H1 (cell line): ENCODE measurements around the gene ECE2. TPM values are rescaled to one million over a fixed set of nuclear protein-coding genes. Genes with fewer than 3 reads are reported as not detected.

Experiments
- ATF2 ChIP-seq: IDR thresholded peaks from 2 replicates; pipeline ENCODE4 v1.6.1; 2012; ENCODE audit warnings: low read length, inconsistent platforms
- BRCA1 ChIP-seq: IDR thresholded peaks from 2 replicates; pipeline ENCODE4 v1.6.1; 2012; ENCODE audit warnings: low read depth, low read length, improper control_type of control experiment
- CREB1 ChIP-seq: IDR thresholded peaks from 2 replicates; pipeline ENCODE4 v1.6.1; 2012; ENCODE audit warnings: inconsistent platforms
- E2F6 ChIP-seq: IDR thresholded peaks from 2 replicates; pipeline ENCODE4 v1.6.1; 2012; ENCODE audit warnings: inconsistent platforms
- EP300 ChIP-seq, 2 experiments: IDR thresholded peaks; 1 replicate in 1 of 2; 2 replicates in 1 of 2; pipeline ENCODE4 v1.6.1; 2011 to 2012; ENCODE audit warnings: low read depth in 2 of 2, low read length in 2 of 2, mild to moderate bottlenecking in 2 of 2, borderline replicate concordance in 1 of 2, inconsistent platforms in 1 of 2, moderate library complexity in 1 of 2
- EZH2 ChIP-seq: fragments of 200-600 bp; sonication (generic); IDR thresholded peaks from 2 replicates; pipeline ENCODE4 v1.7.1; 2012; ENCODE audit warnings: low read depth, mild to moderate bottlenecking, moderate library complexity, low read length, inconsistent platforms; ENCODE audit not compliant: severe bottlenecking
- HDAC6 ChIP-seq: IDR thresholded peaks from one replicate; pipeline ENCODE4 v1.7.1; 2012; ENCODE audit warnings: low read depth, mild to moderate bottlenecking, inconsistent platforms, low read length, moderate library complexity
- JUN ChIP-seq: IDR thresholded peaks from 2 replicates; pipeline ENCODE4 v1.6.1; 2011; ENCODE audit warnings: low read depth, mild to moderate bottlenecking, improper control_type of control experiment, low read length
- SIX5 ChIP-seq: IDR thresholded peaks from 2 replicates; pipeline ENCODE4 v1.6.1; 2011; ENCODE audit warnings: mild to moderate bottlenecking, low read depth, low read length
- SP1 ChIP-seq: IDR thresholded peaks from 2 replicates; pipeline ENCODE4 v1.6.1; 2011; ENCODE audit warnings: low read depth, low read length
- SP2 ChIP-seq: IDR thresholded peaks from 2 replicates; pipeline ENCODE4 v1.6.1; 2012; ENCODE audit warnings: mild to moderate bottlenecking, low read length, inconsistent platforms
- SP4 ChIP-seq: IDR thresholded peaks from 2 replicates; pipeline ENCODE4 v1.6.1; 2012; ENCODE audit warnings: low read length, inconsistent platforms
- USF2 ChIP-seq: IDR thresholded peaks from 2 replicates; pipeline ENCODE4 v1.6.1; 2011; ENCODE audit warnings: low read length, improper control_type of control experiment
- ZNF274 ChIP-seq: IDR thresholded peaks from 2 replicates; pipeline ENCODE4 v1.7.0; 2012; ENCODE audit warnings: low read length, borderline replicate concordance; ENCODE audit errors: extremely low read depth
- polyA plus RNA-seq, 7 experiments: library from polyadenylated mRNA; depleted of rRNA in 3 of 7; stranded (reverse) in 5 of 7; unstranded in 2 of 7; fragments of >200 nt in 5 of 7; fragments of 200-250 nt in 2 of 7; gene quantifications; 1 replicate in 5 of 7; 2 replicates in 1 of 7; 4 replicates in 1 of 7; pipeline versions ENCODE4 v1.2.1 to v1.2.3, GENCODE V29; 2011 to 2013; ENCODE audit warnings: missing spikeins in 2 of 7, mixed read lengths in 2 of 7
- total RNA-seq: library from RNA; stranded (reverse); fragmentation: NEBNext Ultra II Directional; extraction: Animal tissue kit (Norgen Biotek cat#: 25700); gene quantifications from 2 replicates; pipeline ENCODE4 v1.2.1, GENCODE V29; 2021

The ECE2 gene
- total and polyA plus RNA-seq, 2 of the 8 experiments (the other 6 are each of a cell fraction or from before 2014, with no cell fraction given) = 0.44 to 0.86 TPM

- TF ChIP-seq E2F6 (no peak), EP300 (IDR thresholded peaks at IDR 0.05; ENCODE audit: borderline replicate concordance in 1 of 2, low read depth in 2 of 2, low read length in 2 of 2) (no peak), ZNF274 (no peak), SIX5 (no peak), SP1 (no peak), CREB1 (no peak), EZH2 (peak; percentile 82), USF2 (no peak), JUN (no peak), SP2 (no peak), SP4 (no peak), HDAC6 (no peak), ATF2 (no peak), BRCA1 (no peak)
Observed at GRCh38 chr3:184230081-184230602, 45.7 kb upstream of the ECE2 start (continued).
